NCI-H1105 (cell line): ENCODE results near the gene SLC35F4.

ENCODE experiments used
- DNase-seq: peaks from one replicate; lab custom pipeline; 2025; lab: John Stamatoyannopoulos, UW

Gene SLC35F4

DNA sequence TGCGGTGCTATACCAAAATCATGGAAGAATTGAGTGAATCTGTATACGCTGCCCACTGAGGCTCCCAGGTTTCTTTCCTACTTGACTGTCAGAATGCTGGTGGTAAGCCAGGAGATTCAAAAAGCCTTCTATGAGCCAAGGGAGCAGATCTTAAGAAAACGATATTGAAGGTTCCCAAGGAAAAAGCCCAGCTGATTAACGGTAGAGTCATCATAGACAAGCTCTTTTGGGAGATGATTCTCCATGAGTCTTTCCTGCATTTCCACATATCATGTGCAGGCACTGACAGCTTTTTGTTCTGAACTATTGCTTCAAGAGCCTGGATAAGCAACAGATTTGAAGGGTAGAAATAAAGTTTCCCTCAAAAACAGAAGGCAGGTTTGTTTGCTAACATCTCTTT is 17.5 kb downstream of the SLC35F4 start:
- no peak for DNase-seq

DNA sequence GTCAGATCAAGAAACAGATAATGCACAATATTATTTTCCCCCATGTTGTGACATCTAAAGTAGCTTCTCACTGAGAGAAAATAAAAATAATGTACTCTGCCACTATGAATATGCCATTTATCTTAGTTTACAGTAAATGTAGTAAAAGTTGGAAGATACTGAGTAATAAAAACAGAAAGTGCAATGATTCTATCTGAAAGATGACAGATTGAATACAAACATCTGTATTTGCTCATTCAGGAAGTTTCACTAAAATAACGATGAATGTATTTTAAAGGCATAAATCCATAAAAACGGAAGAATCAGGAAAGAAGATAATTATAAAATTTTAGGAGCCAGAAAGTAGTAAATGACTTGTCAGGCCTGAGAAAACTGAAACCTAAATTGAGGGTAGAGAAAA is 18.2 kb downstream of the SLC35F4 start:
- no peak for DNase-seq

DNA sequence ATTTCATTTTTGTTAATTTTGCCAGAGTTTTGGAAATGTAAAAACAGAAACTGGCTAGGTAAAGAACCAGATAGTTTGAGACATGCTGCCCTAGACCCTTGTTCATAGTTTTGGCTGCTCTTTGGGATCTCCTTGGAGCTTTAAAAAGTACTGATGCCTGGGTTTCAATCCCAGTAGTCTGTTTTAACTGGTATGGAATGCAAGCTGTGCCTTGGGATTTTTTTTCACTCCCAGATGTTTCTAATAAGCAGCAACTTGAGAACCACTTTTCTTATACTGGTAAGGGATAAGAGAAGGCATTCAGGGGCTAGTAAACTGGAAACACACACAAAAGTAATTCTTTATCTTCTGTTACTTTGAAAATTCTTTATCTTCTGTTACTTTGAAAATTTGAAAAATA is 18.8 kb downstream of the SLC35F4 start:
- no peak for DNase-seq

DNA sequence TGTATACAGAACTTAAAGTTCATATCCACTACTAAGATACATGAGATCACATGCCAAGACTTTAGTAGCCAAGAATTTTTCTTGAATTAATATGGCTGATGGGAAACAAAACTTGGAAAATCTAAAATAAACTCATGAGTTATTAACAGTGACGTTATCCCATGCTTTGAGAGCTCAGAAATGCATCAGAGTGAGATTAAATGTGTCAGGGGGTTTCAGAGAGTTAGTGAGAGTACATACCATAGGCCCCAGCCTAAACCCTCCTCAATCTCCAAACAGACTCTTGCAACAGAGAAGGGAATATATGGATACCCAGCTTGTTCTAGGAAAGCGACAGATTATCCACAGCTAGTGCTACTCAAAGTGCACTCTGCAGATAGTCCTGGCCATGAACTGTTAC is 19.3 kb downstream of the SLC35F4 start:
- DNase-seq: no peak

DNA sequence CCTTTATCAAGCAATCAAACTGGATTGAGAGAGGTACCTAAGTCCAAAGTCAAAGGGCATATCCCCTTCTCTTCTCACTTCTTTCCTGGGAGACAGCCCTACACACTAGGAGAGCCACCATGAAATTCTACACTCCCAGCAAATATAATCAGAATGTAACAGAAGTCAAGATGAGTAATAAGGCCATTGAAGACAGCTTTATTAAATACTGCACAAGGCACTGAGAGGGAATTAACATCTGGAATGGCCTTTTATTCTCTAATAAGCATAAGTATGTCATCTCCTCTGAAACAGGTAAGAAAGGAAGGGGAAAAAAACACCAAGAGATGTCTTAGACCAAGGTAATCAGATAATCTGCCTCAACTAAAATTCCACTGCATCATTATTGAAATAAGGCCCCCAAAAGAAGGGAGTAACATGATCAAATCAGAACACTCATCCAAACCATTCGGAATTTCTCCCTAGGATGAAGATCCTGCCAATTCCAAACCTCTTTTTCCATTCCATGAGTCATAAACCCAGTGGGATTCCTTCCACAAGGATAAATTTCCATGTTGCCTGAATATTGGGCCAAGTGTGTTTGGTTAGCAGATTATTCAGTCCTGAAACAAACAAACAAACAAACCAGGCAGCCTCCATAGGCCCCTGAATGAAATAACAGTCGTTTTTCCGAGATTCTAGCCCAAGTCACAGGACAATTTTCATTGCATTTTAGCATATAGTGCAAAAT is 19.9 kb downstream of the SLC35F4 start:
- DNase-seq: no peak

DNA sequence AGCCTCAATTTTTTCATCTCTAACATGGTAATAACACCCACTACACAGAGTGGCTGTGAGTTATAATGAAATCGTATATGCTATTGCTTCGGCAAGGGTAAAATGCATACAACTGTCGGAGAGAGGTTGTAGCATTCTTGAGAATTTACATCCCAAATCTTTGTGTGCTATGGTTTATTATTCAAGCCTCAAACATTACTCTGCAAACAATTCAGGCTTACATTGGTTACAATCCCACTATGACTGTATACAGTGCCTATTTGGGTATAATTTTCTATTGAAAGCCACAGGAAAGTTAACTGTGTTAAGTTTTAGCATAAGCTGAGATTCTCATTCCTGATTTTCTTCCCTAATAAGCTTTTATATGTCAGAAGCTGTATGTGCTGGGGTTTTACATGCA is 20.6 kb downstream of the SLC35F4 start:
- DNase-seq: no peak

DNA sequence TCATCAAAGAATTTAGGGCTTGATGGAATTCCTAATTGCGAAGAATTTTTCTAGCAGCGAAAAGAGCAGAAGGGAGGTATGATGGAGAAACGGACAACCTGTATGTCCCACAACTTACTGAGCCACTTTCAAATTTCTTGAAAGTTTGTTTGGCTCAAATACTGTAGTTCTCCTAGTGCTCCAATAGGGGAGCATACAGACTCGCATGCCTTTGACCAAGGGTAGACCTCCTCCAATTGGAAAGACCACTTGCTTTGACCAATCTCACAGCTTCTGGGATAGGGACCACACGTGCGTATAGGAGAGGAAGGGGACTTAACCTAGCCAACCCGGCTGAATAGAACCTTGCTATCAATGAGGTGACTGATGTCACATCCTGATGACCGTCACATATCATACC is 28.6 kb downstream of the SLC35F4 start:
- DNase-seq: no peak

DNA sequence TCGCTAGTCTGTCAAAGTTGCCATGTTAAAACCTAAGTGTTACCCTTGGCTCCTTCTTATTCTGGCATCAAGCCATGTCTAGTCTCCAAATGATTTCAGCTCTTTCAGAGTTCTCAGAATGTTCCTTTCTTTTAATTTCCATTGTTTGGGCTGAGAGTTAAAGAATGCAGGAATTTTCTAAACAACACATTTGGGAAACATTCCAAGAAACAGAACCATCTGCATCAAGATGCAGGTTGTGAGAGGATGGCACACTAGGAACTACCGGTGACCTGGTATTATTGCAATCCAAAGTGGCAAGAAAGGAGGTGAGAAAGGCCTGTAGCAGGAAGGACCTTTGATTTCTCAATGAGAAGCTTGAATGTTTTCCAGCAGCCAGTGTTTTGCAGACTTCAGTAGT is 30.1 kb downstream of the SLC35F4 start:
- DNase-seq: no peak

DNA sequence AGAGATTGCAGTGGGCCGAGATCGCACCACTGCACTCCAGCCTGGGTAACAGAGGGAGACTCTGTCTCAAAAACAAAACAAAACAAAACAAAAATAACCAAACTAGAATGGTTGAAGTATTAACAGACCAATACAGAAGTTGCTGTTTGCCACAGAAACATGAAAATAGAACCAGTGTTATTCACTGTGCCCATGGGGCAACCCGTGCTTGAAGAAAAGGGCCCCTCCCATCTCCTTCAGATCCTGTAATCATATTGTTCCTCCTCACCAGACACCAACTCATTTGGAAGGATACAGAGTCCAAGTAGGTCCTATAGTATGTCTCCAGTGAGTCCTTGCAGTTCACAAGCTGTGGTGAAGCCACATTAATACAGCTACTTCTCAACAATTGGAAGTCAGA is 30.9 kb downstream of the SLC35F4 start:
- DNase-seq: no peak

DNA sequence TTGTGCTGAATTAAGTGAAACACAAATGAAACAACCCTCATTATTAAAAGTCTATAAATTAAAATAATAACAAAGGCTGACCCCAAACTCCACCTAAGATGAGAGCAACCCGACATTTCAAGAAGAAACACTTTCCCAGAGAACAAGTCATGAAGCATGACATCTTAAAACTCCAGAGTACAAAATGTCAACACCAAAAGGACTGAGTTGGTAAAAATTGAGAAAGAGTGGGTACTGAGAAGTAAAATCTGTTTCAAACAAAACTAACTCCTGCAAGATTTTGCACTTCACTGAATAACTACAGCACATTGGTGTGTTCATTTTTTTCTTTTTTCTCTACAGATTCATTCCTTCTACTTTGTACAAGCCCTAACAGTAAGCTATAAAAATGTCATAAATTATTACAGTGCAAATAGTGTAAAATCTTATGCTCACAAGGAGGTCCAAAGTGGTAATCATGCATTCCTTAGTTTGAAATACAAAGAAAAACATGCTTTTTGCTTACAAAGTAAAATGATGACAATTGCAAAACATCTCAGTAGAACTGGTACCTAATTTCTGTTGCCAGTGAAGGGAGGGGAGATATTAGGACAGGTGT is 31.8 kb downstream of the SLC35F4 start:
- DNase-seq: no peak

DNA sequence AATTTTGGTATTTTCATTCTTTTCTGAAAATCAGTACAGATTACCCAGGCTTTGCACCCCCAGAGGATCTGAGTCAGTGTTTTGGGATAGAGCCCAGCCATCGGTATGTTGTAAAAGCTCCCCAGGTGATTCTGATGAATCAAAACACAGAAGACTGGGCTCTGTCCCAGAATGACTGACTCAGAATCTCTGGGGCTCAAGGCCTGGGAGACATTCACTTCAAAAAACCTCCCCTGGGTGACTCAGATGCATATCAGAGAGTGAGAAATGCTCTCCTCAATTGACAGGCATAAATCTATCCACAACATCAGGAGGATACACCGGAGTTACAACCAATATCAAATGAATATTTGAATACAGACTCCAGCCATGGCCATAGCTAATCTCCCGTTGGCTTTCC is 32.6 kb downstream of the SLC35F4 start:
- no peak for DNase-seq

DNA sequence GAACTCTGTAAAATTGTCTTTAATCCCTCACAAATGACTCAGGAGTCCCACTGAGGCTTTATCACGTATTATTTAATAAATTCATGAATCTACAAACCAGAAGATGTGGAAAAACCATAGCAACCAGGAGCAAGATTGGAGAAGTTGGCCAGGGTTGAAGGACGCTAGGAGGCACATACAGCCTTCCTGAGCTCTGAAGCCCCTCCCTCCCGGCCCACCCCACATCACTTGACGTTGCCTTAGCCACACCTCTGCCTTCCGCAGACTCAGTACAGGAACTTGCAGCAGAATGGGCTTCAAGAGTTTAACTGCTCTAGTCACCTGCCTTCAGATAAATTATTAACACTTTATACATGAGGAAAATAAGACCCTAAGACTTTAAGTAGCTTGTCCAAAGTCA is 33.9 kb downstream of the SLC35F4 start:
- no peak for DNase-seq

DNA sequence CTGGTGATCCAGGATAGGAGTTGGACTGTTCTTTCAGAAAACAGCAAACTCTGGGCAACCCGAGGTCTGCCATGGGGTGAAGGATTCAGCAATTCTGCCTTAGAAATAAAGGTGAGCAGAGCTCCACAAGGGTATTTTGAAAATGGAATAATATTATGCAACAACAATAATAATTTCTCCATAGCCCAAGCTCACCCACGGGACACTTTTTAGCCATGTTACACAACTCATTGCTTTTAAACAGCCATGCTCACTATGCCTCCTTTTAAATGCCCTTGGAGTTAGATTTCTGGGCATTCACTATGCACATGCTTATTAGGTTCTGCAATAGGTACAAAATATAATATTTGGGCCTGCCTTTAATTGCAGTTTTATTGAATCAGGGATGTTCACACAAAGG is 37.2 kb downstream of the SLC35F4 start:
- DNase-seq: no peak

DNA sequence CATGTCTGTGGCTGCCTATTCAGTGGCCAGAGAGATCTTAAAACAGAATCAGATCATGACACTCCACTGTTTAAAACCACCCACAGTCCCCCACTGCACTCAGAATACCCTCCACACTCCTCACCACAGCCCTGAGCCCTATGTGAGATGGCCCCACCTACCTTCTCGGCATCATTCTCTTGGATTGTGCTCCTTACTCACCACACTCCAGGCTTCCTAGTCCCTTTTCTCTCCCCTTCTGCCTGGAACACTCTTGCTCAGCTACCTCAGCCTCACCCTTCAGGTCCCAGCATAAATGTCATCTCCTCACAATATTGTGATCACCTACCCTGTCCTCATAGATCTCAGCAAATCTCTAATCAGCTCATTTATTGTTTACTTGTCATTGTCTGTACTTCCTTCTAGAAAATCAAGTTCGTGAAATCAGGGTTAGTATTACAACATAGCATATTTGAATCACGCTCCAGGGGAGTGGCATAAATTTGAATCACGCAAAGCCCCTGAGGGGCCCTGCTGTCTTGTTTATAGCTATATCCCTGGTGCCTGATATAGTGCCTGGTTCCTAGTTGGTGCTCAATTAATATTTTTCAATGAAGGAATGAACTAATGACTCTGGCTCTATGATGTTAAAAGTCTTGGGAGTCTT is 42.8 kb downstream of the SLC35F4 start:
- no peak for DNase-seq

DNA sequence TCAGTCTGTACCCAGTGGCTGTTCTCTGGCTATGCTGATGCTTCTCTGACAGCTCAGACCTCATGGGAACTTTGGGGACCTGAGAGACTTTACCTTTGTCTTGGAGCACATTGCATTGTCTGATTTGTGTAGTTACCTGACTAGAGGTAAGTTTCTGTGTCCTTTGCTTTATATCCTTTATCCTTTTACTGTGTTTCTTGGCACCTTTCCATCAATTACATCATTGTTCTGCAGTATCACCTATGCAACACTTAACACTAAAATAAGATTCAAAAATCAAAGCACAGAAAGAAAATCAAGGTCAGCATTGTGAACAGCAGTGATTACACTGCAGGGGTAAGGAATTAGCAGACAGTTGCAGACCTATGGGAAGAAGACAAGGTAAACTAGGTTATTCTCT is 43.8 kb downstream of the SLC35F4 start:
- DNase-seq: no peak

DNA sequence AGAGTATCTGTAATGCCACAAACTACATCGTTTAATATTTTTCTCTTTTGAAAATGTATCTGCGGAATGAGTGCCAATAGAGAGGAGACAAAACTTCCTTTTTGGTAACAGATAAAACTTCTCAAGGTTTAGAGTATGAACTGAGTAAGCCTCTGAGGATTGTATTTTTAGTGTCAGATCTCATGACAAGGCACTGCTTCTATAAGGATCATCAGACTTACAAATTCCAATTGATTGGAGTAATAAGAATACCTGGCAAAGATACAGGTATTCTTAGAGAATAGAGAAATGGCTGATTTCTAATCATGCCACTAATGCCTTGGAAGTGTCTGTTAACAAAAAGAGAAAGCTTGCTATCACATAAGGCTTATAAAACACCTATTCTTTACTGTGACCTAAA is 45.3 kb downstream of the SLC35F4 start:
- no peak for DNase-seq

DNA sequence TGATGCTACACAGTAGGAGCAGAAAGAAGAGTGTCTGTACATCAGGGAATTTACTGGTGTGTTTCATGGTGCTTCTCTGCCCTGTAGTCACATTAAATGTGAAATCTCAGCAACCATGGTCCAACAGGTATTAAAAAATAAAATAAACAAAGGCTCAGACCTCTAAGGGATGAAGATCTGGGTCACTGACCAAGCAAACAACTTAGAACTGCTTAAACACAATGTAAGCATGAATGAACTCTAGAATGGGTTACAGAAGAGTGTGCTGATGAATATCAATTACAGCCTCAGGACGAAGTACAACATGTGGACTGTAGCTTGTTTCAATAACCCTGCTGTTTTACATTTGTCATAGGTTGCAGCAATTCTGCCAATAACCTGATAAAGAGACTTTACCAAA is 47.4 kb downstream of the SLC35F4 start:
- DNase-seq: no peak

DNA sequence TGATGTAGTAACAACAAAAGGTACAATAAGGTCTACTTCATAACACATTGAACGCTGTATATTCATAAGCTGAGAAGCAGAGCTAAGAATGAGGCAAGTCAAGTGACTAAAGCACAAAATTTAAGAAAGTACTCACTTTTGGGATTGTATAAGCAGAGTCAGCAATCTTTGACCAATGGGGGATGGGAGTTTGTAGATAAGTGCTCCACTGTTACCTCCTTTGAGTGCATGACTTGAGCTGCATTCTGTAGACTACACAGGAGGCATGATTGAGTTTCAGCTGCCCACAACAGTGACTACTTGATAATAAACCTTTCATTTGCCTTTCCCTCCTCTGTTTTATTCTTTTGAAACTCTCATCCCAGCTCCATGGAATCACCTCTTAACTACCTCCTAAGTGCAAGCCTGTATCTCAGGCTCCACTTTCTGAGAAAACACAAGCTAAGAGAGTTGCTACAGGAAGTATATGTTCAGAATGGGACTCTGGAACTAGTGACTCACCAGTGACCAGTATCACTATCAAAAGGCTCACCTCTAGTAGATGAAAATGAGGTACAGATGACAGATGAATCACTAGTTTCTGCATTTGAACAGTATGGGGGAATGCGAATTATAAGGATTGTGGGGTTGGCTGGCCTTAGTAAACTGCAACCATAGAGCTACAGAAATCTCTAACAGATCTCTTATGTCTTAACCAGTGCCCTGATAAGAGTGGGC is 49.2 kb downstream of the SLC35F4 start:
- DNase-seq: no peak

DNA sequence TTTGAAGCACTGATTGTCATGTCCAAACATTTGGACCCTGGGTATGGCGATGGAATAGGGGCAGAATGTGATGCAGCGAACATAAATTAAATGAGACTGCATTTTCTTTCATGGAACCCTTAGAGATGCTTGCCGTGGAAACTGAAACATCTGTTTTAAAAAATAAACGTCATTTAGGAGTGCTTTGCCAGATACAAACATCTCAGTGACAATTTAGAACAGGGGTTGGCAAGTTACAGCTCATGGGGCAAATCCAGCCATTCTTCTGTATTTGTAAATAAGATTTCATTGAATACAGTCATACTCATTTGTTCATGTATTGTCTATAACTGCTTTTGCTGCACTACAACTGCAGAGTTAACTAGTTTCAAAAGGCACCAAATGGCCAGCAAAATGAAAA is 51.2 kb downstream of the SLC35F4 start:
- DNase-seq: no peak

DNA sequence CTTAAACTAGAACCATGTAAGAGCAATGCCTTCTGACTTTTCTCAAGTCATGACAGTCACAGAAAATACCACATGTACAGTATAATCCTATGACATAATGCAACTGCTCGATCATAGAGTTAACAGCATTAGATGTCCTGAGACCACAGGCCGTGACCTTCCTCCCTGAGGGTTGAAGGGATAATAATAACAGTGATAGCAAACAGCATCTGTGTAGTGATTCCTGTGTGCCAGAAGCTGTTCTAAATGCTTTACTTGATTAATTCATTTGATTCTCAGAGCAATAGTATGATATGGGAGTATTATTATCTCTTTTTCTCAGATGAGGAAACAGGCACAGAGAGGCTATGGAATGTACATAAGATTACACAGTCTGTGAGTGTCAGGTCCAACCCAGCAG is 53.2 kb downstream of the SLC35F4 start:
- no peak for DNase-seq

DNA sequence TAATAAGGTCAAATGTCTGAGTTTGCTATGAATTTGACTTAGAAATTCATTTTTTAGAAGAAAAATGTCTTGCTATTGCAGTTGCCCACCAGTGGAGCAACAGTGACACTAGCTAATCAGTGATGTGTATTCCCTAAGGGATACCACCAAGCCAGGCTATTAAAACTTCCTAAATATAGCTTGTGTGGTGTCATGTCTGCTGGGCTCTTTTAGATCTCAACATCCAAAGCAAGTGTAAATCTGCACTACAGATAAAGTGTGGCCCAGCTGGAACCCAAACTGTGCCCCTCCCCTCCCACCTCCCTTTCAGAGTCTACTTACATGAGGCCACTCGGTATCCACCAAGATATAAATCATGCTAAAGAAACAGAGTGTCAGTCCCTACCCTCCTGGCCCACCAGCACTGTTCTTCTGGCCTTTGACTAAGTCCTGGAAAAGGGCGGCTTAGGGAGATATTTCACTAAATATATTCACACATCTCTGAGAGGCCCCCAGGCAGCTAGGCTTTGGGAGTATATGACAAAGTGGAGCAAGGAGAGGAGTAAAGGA is 53.8 kb downstream of the SLC35F4 start:
- no peak for DNase-seq

DNA sequence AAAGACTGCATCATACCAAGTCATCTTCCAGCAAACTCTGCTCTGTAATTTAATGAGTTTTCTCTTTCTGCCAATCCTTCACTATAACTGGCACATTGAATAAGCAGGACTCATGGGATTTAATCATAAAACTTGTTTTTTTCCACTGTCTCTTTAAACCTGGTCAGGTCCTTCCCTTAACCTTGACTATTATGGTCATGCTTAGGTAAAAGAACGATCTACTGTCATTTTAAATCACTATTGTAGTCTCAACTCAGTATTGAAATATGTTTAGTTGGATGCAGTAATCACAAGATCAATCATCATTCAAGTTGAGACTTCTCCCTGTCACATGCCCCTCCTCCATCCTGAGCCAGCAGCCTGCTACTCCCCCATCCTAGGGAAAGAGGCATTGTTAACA is 56.1 kb downstream of the SLC35F4 start:
- DNase-seq: no peak

DNA sequence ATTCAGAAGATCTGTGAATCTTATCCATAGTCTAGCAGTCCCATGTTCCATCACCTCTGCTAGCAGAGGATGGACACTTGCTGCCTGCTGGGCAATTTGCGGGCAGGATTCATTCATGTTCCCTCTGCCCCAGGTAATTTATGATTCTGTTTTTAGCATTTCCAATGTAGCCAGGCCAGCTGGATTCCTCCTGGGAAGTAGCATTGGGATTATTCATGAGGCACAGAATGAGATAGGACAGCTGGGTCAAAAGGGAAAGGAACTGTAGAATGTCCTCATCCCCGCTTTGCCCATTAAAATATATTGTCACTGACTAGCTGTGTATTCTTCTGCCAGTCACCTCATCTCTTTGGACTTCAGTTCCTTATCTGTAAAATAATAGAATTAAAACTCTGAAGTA is 68.7 kb downstream of the SLC35F4 start:
- DNase-seq: no peak
